ENCODE results near the gene MOGAT1. TPM values are rescaled to one million over a fixed set of nuclear protein-coding genes. Genes with fewer than 3 reads are reported as not detected.

The MOGAT1 gene
- total RNA-seq, 1 experiment from 2014 or later, result 51.2 TPM

DNA sequence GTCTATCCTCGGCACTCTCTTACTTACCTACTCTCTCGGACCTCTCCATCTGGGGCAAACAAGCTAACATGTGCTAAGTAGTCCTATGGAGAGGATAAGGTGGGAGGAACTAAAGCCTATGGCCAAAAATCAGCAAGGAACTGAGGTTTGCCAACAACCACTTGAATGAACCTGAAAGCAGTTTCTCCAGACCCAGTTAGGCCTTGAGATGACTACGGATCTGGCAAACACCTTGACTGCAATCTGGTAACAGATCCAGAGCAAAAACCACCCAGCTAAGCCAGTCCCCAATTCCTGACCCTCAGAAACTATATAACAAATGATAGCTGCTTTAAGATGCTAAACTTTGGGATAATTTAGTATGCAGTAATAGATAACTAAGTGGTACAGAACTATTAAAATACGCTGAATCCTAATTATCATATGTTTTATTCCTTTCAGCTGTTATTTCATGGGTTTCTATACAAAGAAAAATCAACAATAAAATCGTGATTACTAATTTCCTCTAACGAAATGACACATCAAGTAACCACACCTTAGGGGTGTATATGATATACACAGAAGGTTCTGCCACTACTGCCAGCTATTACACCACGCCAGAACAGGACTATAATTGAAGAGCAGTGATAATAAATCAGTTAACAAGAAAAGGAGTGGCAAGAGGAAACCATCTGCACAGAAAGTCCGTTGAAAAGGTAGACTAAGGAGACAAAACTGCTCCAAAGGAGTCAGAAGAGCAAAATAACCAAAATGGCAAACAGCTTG lies 18.8 kb upstream of the MOGAT1 start:
- Mint-ChIP-seq H3K27ac (ENCODE audit: unreplicated experiment) (peak overlapping the region; percentile 90), H3K36me3 (ENCODE audit: insufficient read depth, unreplicated experiment) (peaks cover 53% of the 10 kb centered on the region), H3K4me1 (ENCODE audit: low read depth, unreplicated experiment) (peaks cover 52% of the 10 kb centered on the region), H3K4me3 (ENCODE audit: low read depth, unreplicated experiment) (peak overlapping the region; percentile 86), H3K9me3 (ENCODE audit: low read depth, unreplicated experiment) (no peaks in the 10 kb centered on the region), H3K27me3 (ENCODE audit: unreplicated experiment) (no peaks in the 10 kb centered on the region)
- intact Hi-C loops (cut with micrococcal nuclease; ENCODE audit: unreplicated experiment), result no loop called here
- TF ChIP-seq, protein P1, sequence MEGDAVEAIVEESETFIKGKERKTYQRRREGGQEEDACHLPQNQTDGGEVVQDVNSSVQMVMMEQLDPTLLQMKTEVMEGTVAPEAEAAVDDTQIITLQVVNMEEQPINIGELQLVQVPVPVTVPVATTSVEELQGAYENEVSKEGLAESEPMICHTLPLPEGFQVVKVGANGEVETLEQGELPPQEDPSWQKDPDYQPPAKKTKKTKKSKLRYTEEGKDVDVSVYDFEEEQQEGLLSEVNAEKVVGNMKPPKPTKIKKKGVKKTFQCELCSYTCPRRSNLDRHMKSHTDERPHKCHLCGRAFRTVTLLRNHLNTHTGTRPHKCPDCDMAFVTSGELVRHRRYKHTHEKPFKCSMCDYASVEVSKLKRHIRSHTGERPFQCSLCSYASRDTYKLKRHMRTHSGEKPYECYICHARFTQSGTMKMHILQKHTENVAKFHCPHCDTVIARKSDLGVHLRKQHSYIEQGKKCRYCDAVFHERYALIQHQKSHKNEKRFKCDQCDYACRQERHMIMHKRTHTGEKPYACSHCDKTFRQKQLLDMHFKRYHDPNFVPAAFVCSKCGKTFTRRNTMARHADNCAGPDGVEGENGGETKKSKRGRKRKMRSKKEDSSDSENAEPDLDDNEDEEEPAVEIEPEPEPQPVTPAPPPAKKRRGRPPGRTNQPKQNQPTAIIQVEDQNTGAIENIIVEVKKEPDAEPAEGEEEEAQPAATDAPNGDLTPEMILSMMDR (IDR thresholded peaks at IDR 0.05; ENCODE audit: unreplicated experiment), result no peak
- BruUV-seq (replicated peaks), result no TSS peak
- CTCF ChIA-PET, result no interaction called here
- DNase-seq, result no peak

DNA sequence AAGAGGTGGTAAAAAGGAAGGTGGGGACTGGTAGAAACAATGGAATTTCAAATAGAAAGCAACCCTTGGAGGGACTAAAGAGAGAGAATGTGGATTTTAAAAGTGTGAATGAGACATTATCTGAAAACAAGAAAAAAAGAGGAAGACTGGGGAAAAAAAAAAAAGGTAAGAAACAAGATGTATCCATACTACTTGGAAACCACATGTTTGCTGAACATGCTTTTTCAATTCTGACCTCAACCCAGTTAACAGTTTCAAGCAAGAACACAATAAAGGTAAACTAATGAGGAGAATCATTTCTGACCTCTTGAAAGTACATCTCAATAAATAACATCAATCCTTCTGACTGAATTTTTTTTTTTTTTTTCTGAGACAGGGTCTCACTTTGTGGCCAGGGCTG lies 18.2 kb upstream of the MOGAT1 start:
- CTCF ChIA-PET, result interaction anchor here (0.8 to 1.4 kb wide), 2 partner anchors 18 to 277 kb away, joined by 5 to 6 read pairs; partner anchors contain the start of gene MOGAT1
- Mint-ChIP-seq H3K4me3 (ENCODE audit: low read depth, unreplicated experiment) (peak overlapping the region; percentile 86), H3K36me3 (ENCODE audit: insufficient read depth, unreplicated experiment) (peaks cover 50% of the 10 kb centered on the region), H3K9me3 (ENCODE audit: low read depth, unreplicated experiment) (no peaks in the 10 kb centered on the region), H3K27me3 (ENCODE audit: unreplicated experiment) (no peaks in the 10 kb centered on the region), H3K4me1 (ENCODE audit: low read depth, unreplicated experiment) (peaks cover 52% of the 10 kb centered on the region), H3K27ac (ENCODE audit: unreplicated experiment) (peak overlapping the region; percentile 90)
- TF ChIP-seq, protein P1 (IDR thresholded peaks at IDR 0.05; ENCODE audit: unreplicated experiment), result no peak
- DNase-seq, result no peak
- BruUV-seq (replicated peaks), result no TSS peak
- intact Hi-C loops (cut with micrococcal nuclease; ENCODE audit: unreplicated experiment), result no loop called here

DNA sequence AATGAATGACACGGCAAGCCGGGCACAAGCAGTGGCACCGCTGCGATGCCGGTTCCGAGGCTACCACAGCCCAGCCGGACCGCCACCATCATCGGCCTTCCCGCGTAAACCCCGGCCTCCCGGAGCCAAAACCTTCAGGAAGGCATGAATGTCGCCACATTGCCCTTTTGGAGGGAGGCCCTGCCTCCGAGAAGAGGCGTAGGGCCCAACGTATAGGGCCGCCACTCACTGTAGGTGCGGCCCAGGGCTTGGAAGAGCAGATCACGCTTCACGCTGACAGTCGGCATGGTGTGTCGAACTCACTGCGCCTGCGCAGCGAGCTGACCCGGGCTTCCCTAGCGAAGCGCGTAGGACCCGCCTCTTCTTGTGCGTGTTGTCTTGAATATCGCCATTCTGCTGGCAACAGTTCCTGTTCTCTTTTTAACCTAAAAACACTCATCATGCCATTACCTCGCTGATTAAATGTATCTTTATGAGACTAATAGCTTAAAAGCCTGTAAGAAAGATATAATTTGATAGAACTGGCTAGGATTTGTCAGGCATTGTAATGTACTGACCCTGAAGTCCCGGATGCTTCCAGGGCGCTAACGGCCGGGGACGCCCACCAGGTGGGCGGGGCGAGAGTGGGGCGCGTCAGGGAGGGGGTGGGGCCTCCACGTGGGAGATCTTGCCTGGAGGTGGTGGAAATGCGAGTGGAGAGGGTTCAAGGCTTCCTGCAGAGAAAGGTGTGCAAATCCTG lies 15.5 kb upstream of the MOGAT1 start, which contains the start of gene FARSB:
Gene FARSB (minus strand): TSS at position 306 of the 739 bp plus-strand sequence. CDS start 19 bp downstream, at position 287.
- intact Hi-C loops (cut with micrococcal nuclease; ENCODE audit: unreplicated experiment), result loop anchor here (1.0 kb wide), 1 partner anchor 12 kb away; no protein-coding TSS in a partner anchor
- H3K4me1 Mint-ChIP-seq (ENCODE audit: low read depth, unreplicated experiment), result peaks cover 58% of the 10 kb centered on the region
- BruUV-seq (replicated peaks), result no TSS peak
- peak within 1 kb of the TSS; percentile 86 for H3K4me3 Mint-ChIP-seq (ENCODE audit: low read depth, unreplicated experiment)
- DNase-seq, result peak; percentile 93
- CTCF ChIA-PET, result interaction anchor here (0.5 to 0.7 kb wide), 2 partner anchors 14 to 180 kb away, joined by 3 read pairs; no protein-coding TSS in a partner anchor
- peak within 1 kb of the TSS; percentile 90 for H3K27ac Mint-ChIP-seq (ENCODE audit: unreplicated experiment)
- peaks cover 39% of the 10 kb centered on the region for H3K36me3 Mint-ChIP-seq (ENCODE audit: insufficient read depth, unreplicated experiment)
- H3K27me3 Mint-ChIP-seq (ENCODE audit: unreplicated experiment), result no peaks in the 10 kb centered on the region
- TF ChIP-seq, protein P1 (IDR thresholded peaks at IDR 0.05; ENCODE audit: unreplicated experiment), result no peak
- no peaks in the 10 kb centered on the region for H3K9me3 Mint-ChIP-seq (ENCODE audit: low read depth, unreplicated experiment)

DNA sequence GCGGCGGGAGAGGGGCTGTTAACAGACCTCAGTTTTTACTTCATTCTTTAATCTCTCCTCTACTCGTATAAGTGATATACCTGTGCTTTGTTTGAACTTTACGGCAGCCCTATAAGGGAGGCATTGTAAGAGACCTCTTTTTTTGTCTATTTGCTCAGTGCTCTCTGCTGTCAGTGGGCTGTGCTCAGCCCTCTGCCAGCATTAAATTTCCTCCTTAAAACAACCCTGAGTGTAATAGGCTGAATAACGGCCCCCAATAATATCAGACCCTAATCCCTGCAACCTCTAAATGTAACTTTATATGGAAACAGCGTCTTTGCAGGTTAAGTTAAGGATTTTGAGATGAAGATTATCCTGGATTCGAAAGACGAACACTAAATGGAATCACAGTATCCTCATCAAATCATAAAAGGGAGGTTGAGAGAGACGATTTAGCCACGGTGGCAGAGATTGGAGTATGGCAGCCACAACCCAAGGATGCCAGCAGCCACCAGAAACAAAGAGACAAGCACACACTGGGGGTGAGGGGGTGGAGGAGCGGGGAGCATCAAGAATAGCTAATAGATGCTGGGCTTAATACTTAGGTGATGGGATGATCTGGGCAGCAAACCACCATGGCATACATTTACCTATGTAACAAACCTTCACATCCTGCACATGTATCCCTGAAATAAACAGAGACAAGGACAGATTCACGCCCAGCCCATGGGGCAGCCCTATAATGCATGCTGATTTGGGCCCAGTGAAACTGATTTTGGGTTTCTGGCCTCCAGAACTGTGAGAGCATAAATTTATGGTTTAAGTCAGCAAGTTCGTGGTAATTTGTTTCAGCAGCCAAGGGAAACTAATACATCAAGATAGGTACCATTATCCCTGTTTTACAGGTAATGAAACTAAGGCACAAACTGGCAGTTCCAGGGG lies 14.7 kb upstream of the MOGAT1 start:
- intact Hi-C loops (cut with micrococcal nuclease; ENCODE audit: unreplicated experiment), result loop anchor here (1.0 kb wide), 1 partner anchor 12 kb away; no protein-coding TSS in a partner anchor
- Mint-ChIP-seq H3K4me1 (ENCODE audit: low read depth, unreplicated experiment) (peaks cover 50% of the 10 kb centered on the region), H3K36me3 (ENCODE audit: insufficient read depth, unreplicated experiment) (peaks cover 39% of the 10 kb centered on the region), H3K9me3 (ENCODE audit: low read depth, unreplicated experiment) (no peaks in the 10 kb centered on the region), H3K27ac (ENCODE audit: unreplicated experiment) (peak overlapping the region; percentile 90), H3K4me3 (ENCODE audit: low read depth, unreplicated experiment) (peak overlapping the region; percentile 86), H3K27me3 (ENCODE audit: unreplicated experiment) (no peaks in the 10 kb centered on the region)
- CTCF ChIA-PET, result interaction anchor here (0.5 kb wide), 1 partner anchor 13 kb away, joined by 3 read pairs; no protein-coding TSS in a partner anchor
- BruUV-seq (replicated peaks), result TSS peak; percentile 96
- TF ChIP-seq, protein P1 (IDR thresholded peaks at IDR 0.05; ENCODE audit: unreplicated experiment), result no peak
- DNase-seq, result no peak
